Peyer's patch (tissue), 4 donors: Measurements from ENCODE around the gene CDH3. TPM values are rescaled to one million over a fixed set of nuclear protein-coding genes. Genes with fewer than 3 reads are reported as not detected.

ENCODE experiments used
- DNase-seq, 3 donors: peaks; one replicate each; pipeline ENCODE4 v3.0.0-alpha.2; 2017 to 2019
- H3K27ac ChIP-seq, 4 donors: fragments of 200-600 bp; sonication (generic); one replicate each; pipeline ENCODE4 v1.5.1; 2016 to 2019
- H3K27me3 ChIP-seq, 2 donors: fragments of 200-600 bp; sonication (generic); one replicate each; pipeline ENCODE4 v1.5.1; 2019
- H3K36me3 ChIP-seq, 3 donors: fragments of 200-600 bp; sonication (generic); one replicate each; pipeline ENCODE4 v1.5.1; 2016 to 2019
- H3K4me1 ChIP-seq, 4 donors: fragments of 200-600 bp; sonication (generic); one replicate each; pipeline ENCODE4 v1.5.1; 2016 to 2019
- H3K4me3 ChIP-seq, 4 donors: fragments of 200-600 bp; sonication (generic); 1 replicate in 3 of 4; 2 replicates in 1 of 4; pipeline ENCODE4 v1.5.1; 2016 to 2019; ENCODE audit warnings: mild to moderate bottlenecking in 1 of 4
- H3K9me3 ChIP-seq, 4 donors: fragments of 200-600 bp; sonication (generic); one replicate each; pipeline ENCODE4 v1.5.1; 2016 to 2019; ENCODE audit warnings: mild to moderate bottlenecking in 1 of 4
- CTCF ChIP-seq, 6 experiments: fragments of 450-650 bp in 4 of 6; fragments of 200-600 bp in 2 of 6; sonication (generic) in 1 of 6; IDR thresholded peaks; one replicate each; pipeline ENCODE4 v1.5.1; 2017 to 2019; ENCODE audit warnings: antibody characterized with exemption in 6 of 6, mild to moderate bottlenecking in 3 of 6, moderate library complexity in 1 of 6
- POLR2A ChIP-seq, 2 donors: fragments of 450-650 bp; IDR thresholded peaks; one replicate each; pipeline ENCODE4 v1.5.1; 2017; ENCODE audit warnings: antibody characterized with exemption in 2 of 2, mild to moderate bottlenecking in 2 of 2, moderate library complexity in 2 of 2
- total RNA-seq, 4 donors: library from RNA; depleted of rRNA; stranded (reverse); fragments of >200 nt; gene quantifications; one replicate each; pipeline ENCODE4 v1.1.0, GENCODE V29; 2016

Gene CDH3
- total RNA-seq, 4 donors from 2014 or later = 0.80 to 1.8 TPM; not detected in 2

- H3K27me3 ChIP-seq = peaks cover 0 to 30% of the 10 kb centered on the region in 2 donors
- no peak overlapping the region for H3K27ac ChIP-seq
Observed at GRCh38 chr16:68643227-68643626, 1.9 kb upstream of the CDH3 start.

GRCh38 chr16:68643847-68644246, 1.3 kb upstream of the CDH3 start:
- Histone ChIP-seq H3K4me1 (peaks cover 0 to 29% (median 11%) of the 10 kb centered on the region in 4 donors), H3K4me3 (no peak overlapping the region), H3K36me3 (no peaks in the 10 kb centered on the region), H3K9me3 (no peaks in the 10 kb centered on the region), H3K27me3 (peaks cover 0 to 30% of the 10 kb centered on the region in 2 donors), H3K27ac (no peak overlapping the region)
- no peak for DNase-seq
- TF ChIP-seq POLR2A (IDR thresholded peaks at IDR 0.05) = no peak
- no peak for TF ChIP-seq CTCF (IDR thresholded peaks at IDR 0.05)

More at GRCh38 chr16:68643227-68643626, 1.9 kb upstream of the CDH3 start:
- no peak for TF ChIP-seq POLR2A (IDR thresholded peaks at IDR 0.05)
- no peak for TF ChIP-seq CTCF (IDR thresholded peaks at IDR 0.05)
- Histone ChIP-seq H3K4me1 (peaks cover 0 to 29% (median 11%) of the 10 kb centered on the region in 4 donors), H3K36me3 (no peaks in the 10 kb centered on the region), H3K4me3 (no peak overlapping the region), H3K9me3 (no peaks in the 10 kb centered on the region)
- no peak for DNase-seq

GRCh38 chr16:68644296-68644695, 814 bp upstream of the CDH3 start:
- no peaks in the 10 kb centered on the region for H3K36me3 ChIP-seq
- peaks cover 0 to 30% of the 10 kb centered on the region in 2 donors for H3K27me3 ChIP-seq
- TF ChIP-seq CTCF (IDR thresholded peaks at IDR 0.05) (no peak), POLR2A (IDR thresholded peaks at IDR 0.05) (no peak)
- peak overlapping the region in 1 of 4 donors; percentile 35 for H3K4me3 ChIP-seq
- H3K9me3 ChIP-seq = no peaks in the 10 kb centered on the region
- no peak for DNase-seq
- H3K27ac ChIP-seq = no peak overlapping the region
- peaks cover 0 to 29% (median 11%) of the 10 kb centered on the region in 4 donors for H3K4me1 ChIP-seq

GRCh38 chr16:68645494-68646388, 631 bp downstream of the CDH3 start:
- peak overlapping the region in 1 of 4 donors; percentile 25 for H3K27ac ChIP-seq
- H3K4me3 ChIP-seq = peak overlapping the region; percentile 16 to 57 (median 35)
- H3K9me3 ChIP-seq = no peaks in the 10 kb centered on the region
- TF ChIP-seq POLR2A (IDR thresholded peaks at IDR 0.05) = no peak
- TF ChIP-seq CTCF (IDR thresholded peaks at IDR 0.05) = no peak
- H3K27me3 ChIP-seq = peaks cover 0 to 30% of the 10 kb centered on the region in 2 donors
- no peak for DNase-seq
- H3K36me3 ChIP-seq = no peaks in the 10 kb centered on the region
- H3K4me1 ChIP-seq = peaks cover 0 to 29% (median 11%) of the 10 kb centered on the region in 4 donors

- H3K9me3 ChIP-seq = no peaks in the 10 kb centered on the region
- peaks cover 0 to 29% (median 11%) of the 10 kb centered on the region in 4 donors for H3K4me1 ChIP-seq
- H3K27ac ChIP-seq = no peak overlapping the region
- no peaks in the 10 kb centered on the region for H3K36me3 ChIP-seq
- TF ChIP-seq CTCF (IDR thresholded peaks at IDR 0.05) = no peak
- no peak for TF ChIP-seq POLR2A (IDR thresholded peaks at IDR 0.05)
- peaks cover 0 to 30% of the 10 kb centered on the region in 2 donors for H3K27me3 ChIP-seq
- DNase-seq = no peak
- H3K4me3 ChIP-seq = no peak overlapping the region
Observed at GRCh38 chr16:68646953-68647659, 2.0 kb downstream of the CDH3 start.
